Glomerular visceral epithelial cell (primary cell): ENCODE data around the gene RPL31.
A peak's percentile ranks its signal among the peaks of the same experiment; 100 is the strongest.
"Not testable (repeated sequence)": the region's sequence is repeated elsewhere in the genome, so short reads cannot be mapped to it uniquely, and the experiment has no call there.

ENCODE experiments used
- DNase-seq: peaks from one replicate; pipeline ENCODE4 v3.0.0-alpha.2; 2016; ENCODE audit errors: extremely low spot score

The RPL31 gene

GRCh38 chr2:101026253-101026701 is 24.2 kb downstream of the RPL31 start:
- DNase-seq, result no peak

GRCh38 chr2:101026923-101027469 is 24.9 kb downstream of the RPL31 start:
- DNase-seq, result no peak

GRCh38 chr2:101027852-101028251 is 25.8 kb downstream of the RPL31 start:
- DNase-seq, result no peak

- no peak for DNase-seq
These were observed 28.9 kb downstream of the RPL31 start for GRCh38 chr2:101030866-101031554.

GRCh38 chr2:101032084-101032776 is 30.1 kb downstream of the RPL31 start:
- no peak for DNase-seq

GRCh38 chr2:101036562-101036961 is 34.5 kb downstream of the RPL31 start:
- DNase-seq, result peak; percentile 23

- DNase-seq, result no peak
These were observed 35.2 kb downstream of the RPL31 start for GRCh38 chr2:101037161-101037755.

GRCh38 chr2:101038455-101039255 is 36.6 kb downstream of the RPL31 start:
- DNase-seq, result no peak

- DNase-seq, result no peak
These were observed 38.0 kb downstream of the RPL31 start for GRCh38 chr2:101040072-101040471.

GRCh38 chr2:101040761-101041160 is 38.7 kb downstream of the RPL31 start:
- DNase-seq, result no peak

- DNase-seq, result no peak
These were observed 39.3 kb downstream of the RPL31 start for GRCh38 chr2:101041413-101041812.

GRCh38 chr2:101045330-101045729 is 43.2 kb downstream of the RPL31 start:
- no peak for DNase-seq

- peak; percentile 77 for DNase-seq
These were observed 45.1 kb downstream of the RPL31 start for GRCh38 chr2:101047075-101047766.

- DNase-seq, result no peak
These were observed 45.7 kb downstream of the RPL31 start for GRCh38 chr2:101047774-101048173.

GRCh38 chr2:101048756-101049155 is 46.7 kb downstream of the RPL31 start:
- no peak for DNase-seq

- not testable (repeated sequence) for DNase-seq
These were observed 48.8 kb downstream of the RPL31 start for GRCh38 chr2:101050886-101051285.

- DNase-seq, result no peak
These were observed 50.1 kb downstream of the RPL31 start for GRCh38 chr2:101052147-101052546.

- DNase-seq, result no peak
These were observed 51.0 kb downstream of the RPL31 start for GRCh38 chr2:101053117-101053516.
